CD14-positive monocyte (primary cell): Measurements from ENCODE around the gene ITGA5. TPM values are rescaled to one million over a fixed set of nuclear protein-coding genes. Genes with fewer than 3 reads are reported as not detected.
A peak's percentile ranks its signal among the peaks of the same experiment; 100 is the strongest.

Experiments used
- DNase-seq, 3 donors: peaks; one replicate each; pipeline ENCODE4 v3.0.0-alpha.2; 2011 to 2022
- H2AFZ ChIP-seq: 2 replicates; pipeline ENCODE4 v1.6.0; 2012; ENCODE audit warnings: mild to moderate bottlenecking, low read depth, low read length, inconsistent platforms; ENCODE audit not compliant: insufficient read depth, poor library complexity, severe bottlenecking
- H3K27ac ChIP-seq, 2 donors: 1 replicate in 1 of 2; 2 replicates in 1 of 2; pipeline ENCODE4 v1.5.1; 2012 to 2013; ENCODE audit warnings: low read length in 2 of 2, control low read depth in 1 of 2, inconsistent platforms in 1 of 2, low read depth in 1 of 2, mild to moderate bottlenecking in 1 of 2
- H3K27me3 ChIP-seq, 2 donors: one replicate each; pipeline versions ENCODE4 v1.6.0 to v1.6.1; 2011 to 2013; ENCODE audit warnings: low read length in 2 of 2; ENCODE audit not compliant: control insufficient read depth in 2 of 2, insufficient read depth in 2 of 2
- H3K36me3 ChIP-seq, 2 donors: replicated peaks in 1 of 2; 1 replicate in 1 of 2; 2 replicates in 1 of 2; pipeline versions ENCODE4 v1.5.1 to v1.6.1; 2012 to 2013; ENCODE audit warnings: low read length in 2 of 2, control low read depth in 1 of 2, inconsistent platforms in 1 of 2, mild to moderate bottlenecking in 1 of 2; ENCODE audit not compliant: insufficient read depth in 2 of 2, control insufficient read depth in 1 of 2
- H3K4me1 ChIP-seq, 2 donors: 1 replicate in 1 of 2; 2 replicates in 1 of 2; pipeline versions ENCODE4 v1.5.1 to v1.6.1; 2012 to 2013; ENCODE audit warnings: low read length in 2 of 2, control low read depth in 1 of 2, inconsistent platforms in 1 of 2, mild to moderate bottlenecking in 1 of 2, moderate library complexity in 1 of 2; ENCODE audit not compliant: insufficient read depth in 2 of 2, control insufficient read depth in 1 of 2
- H3K4me2 ChIP-seq: replicated peaks from 2 replicates; pipeline ENCODE3; 2012; ENCODE audit warnings: low read length, moderate library complexity, mild to moderate bottlenecking; ENCODE audit not compliant: poor library complexity, severe bottlenecking; ENCODE audit errors: extremely low read depth
- H3K4me3 ChIP-seq, 3 experiments: fragments of 200-600 bp in 1 of 3; sonication (generic) in 1 of 3; replicated peaks in 1 of 3; 1 replicate in 2 of 3; 2 replicates in 1 of 3; pipeline ENCODE4 v1.5.1; 2011 to 2013; ENCODE audit warnings: low read length in 3 of 3, mild to moderate bottlenecking in 3 of 3, control low read depth in 2 of 3, low read depth in 2 of 3, inconsistent platforms in 1 of 3, moderate library complexity in 1 of 3
- H3K79me2 ChIP-seq: 2 replicates; pipeline ENCODE4 v1.6.0; 2012; ENCODE audit warnings: mild to moderate bottlenecking, control low read depth, inconsistent platforms, low read length, moderate library complexity; ENCODE audit not compliant: insufficient read depth
- H3K9ac ChIP-seq: 2 replicates; pipeline ENCODE4 v1.6.0; 2017; ENCODE audit warnings: low read length, mild to moderate bottlenecking; ENCODE audit not compliant: insufficient read depth, poor library complexity, severe bottlenecking
- H3K9me3 ChIP-seq, 2 donors: replicated peaks in 1 of 2; 1 replicate in 1 of 2; 2 replicates in 1 of 2; pipeline versions ENCODE4 v1.5.1 to v1.6.1; 2012 to 2013; ENCODE audit warnings: low read length in 2 of 2, control low read depth in 1 of 2; ENCODE audit not compliant: control insufficient read depth in 1 of 2, insufficient read depth in 1 of 2
- H4K20me1 ChIP-seq: 2 replicates; pipeline ENCODE4 v1.6.0; 2012; ENCODE audit warnings: mild to moderate bottlenecking, low read length, control low read depth, moderate library complexity; ENCODE audit not compliant: insufficient read depth
- H3K27ac Mint-ChIP-seq, 7 donors: one replicate each; pipeline ENCODE4 v1.8.0; 2020; ENCODE audit warnings: mild to moderate bottlenecking in 7 of 7, mixed read lengths in 7 of 7, moderate library complexity in 6 of 7, inconsistent platforms in 2 of 7
- H3K27me3 Mint-ChIP-seq, 3 donors: one replicate each; pipeline ENCODE4 v1.8.0; 2021 to 2022; ENCODE audit warnings: low read depth in 3 of 3, mild to moderate bottlenecking in 3 of 3, mixed read lengths in 3 of 3, moderate library complexity in 3 of 3, inconsistent platforms in 1 of 3
- H3K36me3 Mint-ChIP-seq, 2 donors: one replicate each; pipeline ENCODE4 v1.8.0; 2020; ENCODE audit warnings: mixed read lengths in 2 of 2, inconsistent platforms in 1 of 2, mild to moderate bottlenecking in 1 of 2
- H3K4me1 Mint-ChIP-seq: one replicate; pipeline ENCODE4 v1.8.0; 2020; ENCODE audit warnings: mild to moderate bottlenecking, mixed read lengths
- H3K4me3 Mint-ChIP-seq, 2 donors: one replicate each; pipeline ENCODE4 v1.8.0; 2020; ENCODE audit warnings: mild to moderate bottlenecking in 2 of 2, mixed read lengths in 2 of 2, moderate library complexity in 1 of 2
- H3K9me3 Mint-ChIP-seq, 7 donors: one replicate each; pipeline ENCODE4 v1.8.0; 2020 to 2022; ENCODE audit warnings: mixed read lengths in 7 of 7, mild to moderate bottlenecking in 6 of 7, moderate library complexity in 6 of 7, inconsistent platforms in 2 of 7
- CTCF ChIP-seq: fragments of 200-600 bp; IDR thresholded peaks from one replicate; pipeline ENCODE4 v1.8.0; 2022; ENCODE audit warnings: antibody characterized with exemption, mild to moderate bottlenecking
- WGBS: methylation state at CpG from one replicate; pipeline ENCODE4 v1.1.5; 2013; ENCODE audit warnings: missing lambda C conversion rate; ENCODE audit not compliant: insufficient coverage; 5-methylcytosine and 5-hydroxymethylcytosine counted together
- intact Hi-C, 2 donors: fragments of 100-400 bp; cut with micrococcal nuclease; formaldehyde crosslinking; loops; one replicate each; pipeline versions ENCODE4 v1.15.0 to v1.15.1; 2023
- polyA plus RNA-seq, 3 donors: library from polyadenylated mRNA; depleted of rRNA in 1 of 3; unstranded in 2 of 3; stranded (reverse) in 1 of 3; fragments of 300-500 nt in 2 of 3; fragments of >200 nt in 1 of 3; fragmentation: Illumina TruSeq in 2 of 3; gene quantifications; 1 replicate in 2 of 3; 2 replicates in 1 of 3; pipeline ENCODE4 v1.2.3, GENCODE V29; 2012 to 2021

The ITGA5 gene
- polyA plus RNA-seq, 3 donors, result 85.5 to 142 (median 99.4) TPM

- H3K9me3 ChIP-seq, result no peaks in the 10 kb centered on the region
- 85% methylated on average over 8 of the region's 8 CpGs for WGBS
Measured at GRCh38 chr12:54392485-54393206, 26.4 kb downstream of the ITGA5 start.

More at GRCh38 chr12:54392485-54393206, 26.4 kb downstream of the ITGA5 start:
- Histone ChIP-seq H3K79me2 (peaks cover 11% of the 10 kb centered on the region), H3K4me2 (peak overlapping the region; percentile 61), H3K36me3 (peaks cover 28 to 33% of the 10 kb centered on the region in 2 donors), H3K27me3 (no peaks in the 10 kb centered on the region), H2AFZ (no peak overlapping the region), H4K20me1 (peaks cover 30% of the 10 kb centered on the region), H3K27ac (peak overlapping the region; percentile 92 to 93), H3K4me3 (peak overlapping the region in 1 of 3 experiments; percentile 56), H3K9ac (peak overlapping the region; percentile 54), H3K4me1 (peaks cover 73 to 81% of the 10 kb centered on the region in 2 donors)
- Mint-ChIP-seq H3K9me3 (peaks cover 0 to 1% (median 0%) of the 10 kb centered on the region in 7 donors), H3K27ac (peak overlapping the region; percentile 95 to 98 (median 97)), H3K4me3 (peak overlapping the region in 1 of 2 donors; percentile 12), H3K36me3 (peaks cover 44 to 64% of the 10 kb centered on the region in 2 donors), H3K4me1 (peaks cover 69% of the 10 kb centered on the region), H3K27me3 (peaks cover 0 to 2% (median 0%) of the 10 kb centered on the region in 3 donors)
- intact Hi-C loops, result loop anchor here in 1 of 2 donors (1.0 to 5.0 kb wide), 2 partner anchors 9 to 105 kb away; partner anchors contain the start of gene NCKAP1L
- DNase-seq, result no peak
- TF ChIP-seq CTCF, result no peak
